Measurements from ENCODE around the gene SERPINF2. TPM values are rescaled to one million over a fixed set of nuclear protein-coding genes. Genes with fewer than 3 reads are reported as not detected.

Gene SERPINF2
- total RNA-seq, 1 donor from 2014 or later = 21.6 TPM

DNA sequence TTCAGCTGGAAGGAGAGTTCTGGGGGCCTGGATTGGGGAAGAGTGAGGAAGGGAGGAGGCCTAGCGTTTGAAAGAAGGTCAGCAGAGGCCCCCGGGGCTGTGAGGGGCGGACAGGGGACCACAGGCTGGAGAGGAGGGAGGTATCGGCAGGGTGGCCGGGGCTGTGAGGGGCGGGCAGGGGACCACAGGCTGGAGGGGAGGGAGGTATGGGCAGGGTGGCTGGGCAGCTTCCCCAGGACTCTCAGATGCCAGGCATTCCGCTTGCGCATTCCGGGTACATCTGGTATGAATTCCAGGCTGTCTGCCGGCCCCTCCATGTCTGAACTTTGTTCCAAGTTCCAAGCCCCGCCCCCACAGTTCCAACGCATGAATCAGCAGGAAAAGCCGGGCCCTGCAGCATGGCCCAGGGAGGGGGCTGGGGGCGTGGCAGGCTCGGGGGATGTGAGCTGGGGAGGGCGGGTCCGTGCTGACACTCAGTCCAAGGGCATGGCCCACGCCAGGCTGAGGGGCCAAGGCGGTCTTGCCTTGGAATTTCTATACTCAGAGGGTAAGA is 28.2 kb upstream of the SERPINF2 start:
- peaks cover 54% of the 10 kb centered on the region for H3K4me1 ChIP-seq
- DNase-seq = peak; percentile 98
- H3K36me3 ChIP-seq = peaks cover 32% of the 10 kb centered on the region
- H3K27ac ChIP-seq = peak overlapping the region; percentile 98
- ATAC-seq = peak; percentile 36
- H3K27me3 ChIP-seq = no peaks in the 10 kb centered on the region
- intact Hi-C loops (cut with DNase I) = loop anchor here (10.0 kb wide), 2 partner anchors 70 to 110 kb away; partner anchors contain the start of gene SMYD4
- H3K9me3 ChIP-seq = no peaks in the 10 kb centered on the region
- H3K4me3 ChIP-seq = peak overlapping the region; percentile 90
- TF ChIP-seq CTCF (IDR thresholded peaks at IDR 0.05) = no peak

GRCh38 chr17:1714980-1715802 is 27.5 kb upstream of the SERPINF2 start:
- H3K27me3 ChIP-seq = no peaks in the 10 kb centered on the region
- H3K36me3 ChIP-seq = peaks cover 32% of the 10 kb centered on the region
- H3K4me3 ChIP-seq = peak overlapping the region; percentile 90
- peak; percentile 49 for ATAC-seq
- H3K4me1 ChIP-seq = peaks cover 50% of the 10 kb centered on the region
- peak; percentile 93 for DNase-seq
- peak overlapping the region; percentile 98 for H3K27ac ChIP-seq
- H3K9me3 ChIP-seq = no peaks in the 10 kb centered on the region
- TF ChIP-seq CTCF (IDR thresholded peaks at IDR 0.05) = no peak
- intact Hi-C loops (cut with DNase I) = loop anchor here (10.0 kb wide), 2 partner anchors 70 to 110 kb away; partner anchors contain the start of gene SMYD4

- no peak for TF ChIP-seq CTCF (IDR thresholded peaks at IDR 0.05)
- H3K27me3 ChIP-seq = no peaks in the 10 kb centered on the region
- H3K27ac ChIP-seq = peak overlapping the region; percentile 98
- ATAC-seq (no peak), DNase-seq (no peak)
- H3K36me3 ChIP-seq = peaks cover 32% of the 10 kb centered on the region
- H3K9me3 ChIP-seq = no peaks in the 10 kb centered on the region
- intact Hi-C loops (cut with DNase I) = loop anchor here (10.0 kb wide), 2 partner anchors 69 to 109 kb away; partner anchors contain the start of gene SMYD4
- peak overlapping the region; percentile 90 for H3K4me3 ChIP-seq
- H3K4me1 ChIP-seq = peaks cover 50% of the 10 kb centered on the region
These were observed 26.9 kb upstream of the SERPINF2 start for GRCh38 chr17:1715803-1716075.

DNA sequence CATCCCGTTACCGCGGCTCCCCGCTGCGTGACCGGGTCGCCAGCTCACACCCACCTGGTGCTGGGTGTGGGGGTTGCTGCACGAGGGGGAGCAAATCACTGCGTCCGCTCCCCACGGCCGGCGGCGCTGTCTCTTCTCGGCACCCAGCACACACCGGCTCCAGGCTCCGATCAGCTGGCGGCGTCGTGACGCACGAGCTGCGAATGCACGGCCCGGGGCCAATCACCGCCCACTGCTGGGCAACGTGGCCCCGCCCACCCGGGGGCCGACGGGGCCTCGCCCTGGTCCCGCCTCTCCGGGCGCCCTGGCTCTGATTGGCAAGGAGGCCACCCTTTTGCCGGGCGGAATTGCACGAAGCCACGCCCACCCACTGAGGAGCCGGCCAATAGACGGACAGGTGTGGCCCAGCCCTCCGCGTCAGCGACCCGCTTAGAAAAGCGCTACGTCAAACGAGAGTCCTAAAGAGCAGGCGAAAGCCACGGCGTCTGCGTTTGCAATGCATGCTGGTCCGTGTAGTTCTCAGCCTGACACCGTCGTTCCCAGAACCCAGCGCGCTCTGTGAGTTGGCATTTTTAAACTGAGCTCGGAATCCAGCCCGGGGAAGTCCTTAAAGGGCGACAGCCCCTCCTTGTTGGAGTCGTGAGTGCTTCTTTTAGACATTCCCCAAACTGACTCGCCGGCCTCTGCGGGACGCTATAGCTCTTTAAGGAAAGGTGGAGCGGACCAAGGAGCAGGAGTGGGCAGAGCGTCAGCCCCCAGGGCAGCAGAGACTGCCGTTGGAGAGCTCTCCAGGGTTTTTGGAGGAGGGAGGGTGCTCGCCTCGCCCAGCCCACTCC is 26.4 kb upstream of the SERPINF2 start:
- Histone ChIP-seq H3K4me3 (peak overlapping the region; percentile 90), H3K27me3 (no peaks in the 10 kb centered on the region), H3K4me1 (peaks cover 50% of the 10 kb centered on the region), H3K27ac (peak overlapping the region; percentile 98), H3K36me3 (peaks cover 29% of the 10 kb centered on the region), H3K9me3 (no peaks in the 10 kb centered on the region)
- TF ChIP-seq CTCF (IDR thresholded peaks at IDR 0.05) = peak; percentile 12
- ATAC-seq = peak; percentile 84
- intact Hi-C loops (cut with DNase I) = loop anchor here (10.0 kb wide), 2 partner anchors 69 to 109 kb away; partner anchors contain the start of gene SMYD4
- DNase-seq = peak; percentile 100

DNA sequence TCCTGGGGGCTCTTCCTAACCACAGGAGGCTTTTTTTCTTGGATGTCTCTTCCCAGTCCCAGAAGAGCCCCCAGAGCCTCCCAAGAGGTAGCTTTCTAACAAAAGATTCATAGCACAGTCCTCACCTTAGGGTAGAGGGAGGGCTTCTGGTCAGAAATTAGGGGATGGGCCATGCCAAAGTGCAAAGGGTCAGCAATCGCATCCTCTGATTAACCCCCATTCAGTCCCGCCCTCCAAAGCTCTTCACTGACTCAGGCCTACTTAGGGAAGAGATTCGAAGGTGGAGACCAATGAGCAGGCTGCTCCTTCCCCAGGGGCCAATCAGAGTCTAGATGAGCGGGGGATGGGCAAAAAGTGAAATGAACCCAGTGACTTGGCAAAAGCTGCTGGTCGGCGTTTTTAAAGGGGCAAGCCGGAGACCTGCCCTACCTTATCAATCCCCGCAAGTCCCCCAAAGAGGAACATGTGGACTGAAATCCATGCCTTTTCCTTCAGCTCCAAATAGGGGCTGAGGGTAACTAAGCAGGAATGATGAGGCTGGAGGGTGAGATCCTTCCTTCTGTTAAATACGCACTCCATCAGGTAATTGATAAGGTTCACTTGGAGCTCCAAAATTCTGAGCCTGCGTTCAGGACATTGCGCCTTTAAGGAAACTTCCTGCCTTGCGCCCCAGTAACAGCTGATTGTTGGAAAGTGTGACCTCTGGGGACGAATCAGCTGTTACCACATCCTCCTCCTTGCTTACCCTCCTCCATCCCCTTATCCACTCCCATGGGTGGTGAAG is 25.6 kb upstream of the SERPINF2 start:
- peaks cover 21% of the 10 kb centered on the region for H3K36me3 ChIP-seq
- ATAC-seq (peak; percentile 71), DNase-seq (peak; percentile 89)
- intact Hi-C loops (cut with DNase I) = loop anchor here (10.0 kb wide), 2 partner anchors 68 to 108 kb away; partner anchors contain the start of gene SMYD4
- TF ChIP-seq CTCF (IDR thresholded peaks at IDR 0.05) = peak; percentile 3
- peaks cover 44% of the 10 kb centered on the region for H3K4me1 ChIP-seq
- H3K9me3 ChIP-seq = no peaks in the 10 kb centered on the region
- H3K27me3 ChIP-seq = no peaks in the 10 kb centered on the region
- H3K27ac ChIP-seq = peak overlapping the region; percentile 94
- H3K4me3 ChIP-seq = peak overlapping the region; percentile 61

Measured in upper lobe of right lung (tissue), 1 donor.